ENCODE results near the gene BMAL1.

- TF ChIP-seq CTCF (conservative IDR thresholded peaks at IDR 0.05; ENCODE audit: low read depth, low read length) = no peak
- no peak for TF ChIP-seq EZH2phosphoT487 (IDR thresholded peaks at IDR 0.05; ENCODE audit: borderline replicate concordance, low read length)
- no peak for TF ChIP-seq EZH2 (IDR thresholded peaks at IDR 0.05; ENCODE audit: low read length, unreplicated experiment)
These were observed 19.8 kb downstream of the BMAL1 start for GRCh38 chr11:13297308-13297916.
